T-helper 1 cell treated with Interleukin-12 subunit alpha and Interleukin-12 subunit beta and Interleukin-4 antibody, amounts not matched to agents 30 μg/mL and 1 μg/mL, for 36 hours (primary cell): ENCODE results near the gene NTM.

Experiments
- H3K27ac Mint-ChIP-seq: one replicate; pipeline ENCODE4 v1.8.0; 2021; ENCODE audit warnings: mild to moderate bottlenecking, mixed read lengths
- H3K27me3 Mint-ChIP-seq: one replicate; pipeline ENCODE4 v1.8.0; 2021; ENCODE audit warnings: low read depth, mixed read lengths
- H3K36me3 Mint-ChIP-seq: one replicate; pipeline ENCODE4 v1.8.0; 2021; ENCODE audit warnings: low read depth, mixed read lengths
- H3K4me1 Mint-ChIP-seq: one replicate; pipeline ENCODE4 v1.8.0; 2021; ENCODE audit warnings: low read depth, mixed read lengths
- H3K4me3 Mint-ChIP-seq: one replicate; pipeline ENCODE4 v1.8.0; 2021; ENCODE audit warnings: mild to moderate bottlenecking, moderate library complexity, mixed read lengths
- H3K9me3 Mint-ChIP-seq: one replicate; pipeline ENCODE4 v1.8.0; 2021; ENCODE audit warnings: mixed read lengths

The NTM gene

DNA sequence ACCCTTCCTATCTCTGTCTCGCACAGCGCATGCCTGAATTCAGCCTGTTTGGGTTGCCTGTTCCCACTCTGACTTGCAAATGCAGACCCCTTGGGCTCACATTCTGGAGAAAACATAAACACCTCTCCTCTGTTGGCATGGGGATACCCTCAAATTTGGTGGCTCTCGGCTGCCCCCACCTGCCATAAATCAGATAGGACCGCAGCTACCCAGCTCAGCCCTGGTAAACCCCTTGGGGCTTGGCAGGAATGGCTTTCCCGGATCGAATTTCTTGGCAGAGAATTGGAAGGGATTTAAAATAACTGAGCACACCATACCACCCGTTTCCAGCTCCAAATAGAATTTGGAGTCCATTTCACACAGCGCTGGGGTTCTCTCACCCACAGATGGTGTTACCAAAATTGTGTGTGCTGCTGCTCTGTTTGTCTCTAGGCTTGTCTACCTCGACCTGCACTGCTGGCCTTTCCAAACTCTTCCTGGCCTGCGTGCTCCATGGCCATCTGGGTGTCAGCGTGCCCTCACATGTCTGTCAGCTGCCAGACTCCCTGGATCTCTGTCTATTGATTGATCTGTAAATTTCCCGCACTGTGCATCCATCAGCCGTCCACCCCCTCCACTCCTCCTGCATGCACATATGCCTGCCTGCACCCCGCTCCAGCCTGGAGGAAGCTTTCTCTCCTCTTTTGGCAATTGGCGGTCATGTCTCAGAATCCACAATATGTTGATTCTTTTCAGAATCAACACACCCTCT, 134.0 kb downstream of the NTM start:
- no peaks in the 10 kb centered on the region for H3K36me3 Mint-ChIP-seq
- H3K9me3 Mint-ChIP-seq: no peaks in the 10 kb centered on the region
- H3K27me3 Mint-ChIP-seq: no peaks in the 10 kb centered on the region
- no peaks in the 10 kb centered on the region for H3K4me1 Mint-ChIP-seq
- no peak overlapping the region for H3K4me3 Mint-ChIP-seq
- H3K27ac Mint-ChIP-seq: no peak overlapping the region

DNA sequence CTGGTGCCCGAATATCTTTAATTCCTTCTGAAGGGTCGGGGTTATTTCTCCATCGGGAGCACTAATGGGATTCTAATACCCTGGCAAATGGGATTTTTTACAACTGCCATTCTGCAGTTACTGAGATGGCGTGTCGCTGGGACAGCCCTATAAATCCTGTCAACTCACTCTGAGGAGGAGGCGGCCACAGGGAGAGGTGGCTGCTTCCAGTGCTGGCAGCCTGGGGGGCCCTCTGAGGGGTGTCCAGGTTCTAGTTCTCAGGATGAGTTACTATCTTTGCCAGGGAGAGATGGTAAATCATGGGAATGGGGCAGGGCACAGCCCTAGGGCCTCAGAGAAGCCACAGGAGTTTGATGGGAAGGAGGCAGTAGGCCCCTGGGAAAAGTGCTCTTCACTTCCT, 135.9 kb downstream of the NTM start:
- Mint-ChIP-seq H3K27me3 (no peaks in the 10 kb centered on the region), H3K4me1 (no peaks in the 10 kb centered on the region), H3K4me3 (no peak overlapping the region), H3K9me3 (no peaks in the 10 kb centered on the region), H3K36me3 (no peaks in the 10 kb centered on the region), H3K27ac (no peak overlapping the region)

DNA sequence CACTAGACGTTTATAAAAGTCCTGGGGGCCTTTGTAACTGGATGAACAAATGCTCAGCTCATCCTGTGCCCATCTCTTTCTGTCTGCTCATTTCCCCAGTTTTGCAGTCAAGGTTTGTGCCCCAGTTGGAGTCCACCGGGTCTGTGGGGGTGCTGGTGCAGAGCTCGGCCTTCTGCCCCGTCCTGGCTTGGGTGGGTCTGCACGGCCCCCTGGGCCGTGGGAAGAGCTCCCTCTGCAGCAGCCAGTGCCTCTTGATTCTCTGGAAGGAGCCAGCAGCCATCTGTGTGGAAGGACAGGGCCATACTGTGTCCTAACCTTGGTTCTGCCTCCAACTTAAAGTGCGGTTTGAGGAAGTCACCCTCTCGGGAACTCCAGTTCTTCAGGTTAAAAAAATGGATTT, 140.2 kb downstream of the NTM start:
- H3K9me3 Mint-ChIP-seq: no peaks in the 10 kb centered on the region
- no peaks in the 10 kb centered on the region for H3K4me1 Mint-ChIP-seq
- no peak overlapping the region for H3K27ac Mint-ChIP-seq
- no peaks in the 10 kb centered on the region for H3K27me3 Mint-ChIP-seq
- no peaks in the 10 kb centered on the region for H3K36me3 Mint-ChIP-seq
- H3K4me3 Mint-ChIP-seq: no peak overlapping the region

DNA sequence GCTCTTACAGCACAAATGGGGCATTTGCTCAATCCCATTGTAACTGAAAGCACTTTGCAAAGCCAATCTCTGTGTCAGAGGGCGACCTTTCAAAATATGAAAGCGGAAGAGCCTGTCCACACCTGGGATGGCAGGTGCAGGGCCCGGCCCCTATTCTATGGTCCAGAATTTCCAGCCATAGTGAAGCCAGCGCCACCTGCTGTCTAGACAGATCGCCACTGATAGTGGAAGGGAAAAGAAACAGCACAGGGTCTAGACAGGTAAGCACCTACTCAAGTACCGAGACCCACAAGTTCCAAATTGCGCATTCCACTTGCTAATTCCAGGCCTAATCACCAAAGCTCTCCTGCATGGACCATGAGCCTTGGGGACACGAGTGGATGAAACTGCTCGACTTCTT, 141.4 kb downstream of the NTM start:
- no peaks in the 10 kb centered on the region for H3K4me1 Mint-ChIP-seq

DNA sequence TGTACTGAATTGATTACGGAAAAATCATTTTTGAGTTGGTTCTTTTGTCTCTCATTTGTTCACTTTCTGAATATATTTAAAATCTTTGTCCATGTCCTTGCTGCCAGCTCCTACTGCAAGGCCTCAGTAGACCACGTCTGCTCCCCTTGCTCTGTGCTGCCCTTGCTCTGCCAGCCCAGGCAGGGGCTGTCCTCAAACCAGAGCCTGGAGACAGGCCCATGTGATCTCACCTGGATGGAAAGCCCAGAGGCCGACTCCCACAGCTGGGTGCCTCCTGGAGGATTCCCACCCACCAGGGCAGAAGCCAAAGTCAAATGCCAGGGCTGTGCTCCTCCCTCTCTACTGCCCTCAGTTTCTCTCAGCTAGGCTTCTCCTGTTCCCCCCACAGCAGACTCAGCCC, 141.8 kb downstream of the NTM start:
- H3K36me3 Mint-ChIP-seq: no peaks in the 10 kb centered on the region
- no peaks in the 10 kb centered on the region for H3K27me3 Mint-ChIP-seq
- no peak overlapping the region for H3K4me3 Mint-ChIP-seq
- H3K27ac Mint-ChIP-seq: no peak overlapping the region
- no peaks in the 10 kb centered on the region for H3K9me3 Mint-ChIP-seq
- no peaks in the 10 kb centered on the region for H3K4me1 Mint-ChIP-seq

More for the DNA sequence above, 141.4 kb downstream of the NTM start:
- Mint-ChIP-seq H3K27me3 (no peaks in the 10 kb centered on the region), H3K27ac (no peak overlapping the region), H3K9me3 (no peaks in the 10 kb centered on the region), H3K36me3 (no peaks in the 10 kb centered on the region), H3K4me3 (no peak overlapping the region)

DNA sequence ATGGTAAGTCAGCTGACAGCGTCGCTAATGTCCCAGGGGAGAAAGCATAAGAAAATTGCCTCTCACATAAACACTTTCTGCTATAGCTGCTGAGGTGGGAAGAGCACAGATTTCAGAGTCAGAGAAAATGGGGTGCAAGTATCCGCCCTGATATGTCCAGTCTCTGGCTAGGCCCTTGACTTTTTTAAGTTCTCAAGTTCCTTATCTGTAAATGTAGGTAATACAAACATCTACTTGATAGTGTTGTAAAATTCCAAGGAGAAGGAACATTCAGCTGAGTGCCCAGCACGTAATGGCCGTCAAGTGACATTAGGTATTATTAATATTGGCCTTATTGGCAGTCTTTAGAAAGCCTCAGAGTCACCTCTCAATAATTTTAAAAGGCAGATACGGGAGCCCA, 143.6 kb downstream of the NTM start:
- Mint-ChIP-seq H3K4me3 (no peak overlapping the region), H3K36me3 (no peaks in the 10 kb centered on the region), H3K27ac (no peak overlapping the region), H3K27me3 (no peaks in the 10 kb centered on the region), H3K4me1 (no peaks in the 10 kb centered on the region), H3K9me3 (no peaks in the 10 kb centered on the region)

DNA sequence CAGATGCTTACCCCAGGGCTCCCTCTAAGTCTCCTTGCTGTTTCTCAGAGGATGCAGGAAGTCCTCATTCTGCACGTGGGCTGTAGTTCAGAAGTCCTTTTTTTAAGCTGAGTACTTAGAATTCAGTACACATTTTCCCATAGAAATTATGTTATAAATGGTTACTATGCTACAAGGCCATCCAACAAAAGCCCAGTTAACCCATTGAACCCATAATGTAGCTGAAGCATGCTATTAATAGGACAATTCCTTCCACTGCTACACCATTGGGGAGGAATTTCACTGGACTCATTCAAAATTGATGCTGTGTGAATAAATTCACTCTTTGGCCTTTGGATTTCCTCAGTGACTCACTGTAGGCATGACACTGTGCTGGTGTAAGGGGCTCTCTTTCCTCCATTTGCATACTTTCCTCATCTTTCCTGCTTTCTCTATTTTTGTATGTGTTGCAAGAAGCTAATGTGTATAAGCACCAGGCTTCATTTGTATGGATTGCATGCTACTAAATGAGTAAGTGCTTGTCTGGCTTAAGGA, 148.0 kb downstream of the NTM start:
- H3K4me1 Mint-ChIP-seq: no peaks in the 10 kb centered on the region
- no peaks in the 10 kb centered on the region for H3K36me3 Mint-ChIP-seq
- no peaks in the 10 kb centered on the region for H3K27me3 Mint-ChIP-seq
- H3K4me3 Mint-ChIP-seq: no peak overlapping the region
- peaks cover 3% of the 10 kb centered on the region for H3K9me3 Mint-ChIP-seq
- no peak overlapping the region for H3K27ac Mint-ChIP-seq

DNA sequence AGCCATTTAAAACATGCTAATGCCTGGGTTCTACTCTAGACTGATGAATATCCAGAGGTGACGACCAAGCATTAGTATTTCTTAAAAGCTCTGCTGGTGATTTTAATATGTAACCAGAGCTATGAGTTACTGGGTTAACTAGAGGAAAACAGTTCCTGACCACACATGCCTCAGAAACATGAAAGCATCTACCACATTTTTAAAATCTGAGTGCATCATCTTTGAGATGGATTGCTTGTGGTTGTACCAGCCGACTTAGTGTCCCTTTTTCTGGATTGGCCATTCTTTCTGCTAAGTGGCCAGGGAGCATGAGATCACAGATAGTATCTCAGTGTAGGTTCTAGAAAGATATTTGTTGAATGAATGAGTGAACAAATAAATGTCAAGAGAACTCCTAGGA, 152.4 kb downstream of the NTM start:
- Mint-ChIP-seq H3K27me3 (no peaks in the 10 kb centered on the region), H3K9me3 (peaks cover 3% of the 10 kb centered on the region), H3K4me1 (no peaks in the 10 kb centered on the region), H3K36me3 (no peaks in the 10 kb centered on the region), H3K4me3 (no peak overlapping the region), H3K27ac (no peak overlapping the region)

DNA sequence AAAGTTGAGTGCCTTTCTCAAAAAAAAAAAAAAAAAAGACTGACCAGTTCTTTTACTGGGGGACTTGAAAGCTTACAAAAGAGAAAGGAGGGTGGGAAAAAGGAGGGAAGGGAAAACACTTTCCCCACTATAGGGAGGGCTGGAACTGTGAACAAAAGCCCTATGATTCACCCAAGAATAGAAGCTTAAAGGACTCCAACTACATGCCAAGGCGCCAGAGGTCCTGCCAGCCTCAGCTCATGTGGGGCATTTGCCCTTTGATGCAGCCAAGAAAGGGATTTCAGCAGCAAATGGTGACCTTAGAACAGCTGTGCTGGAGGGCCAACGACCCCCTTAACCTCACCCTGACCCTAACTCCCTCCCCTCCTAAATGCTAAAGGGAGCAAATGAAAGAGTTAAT, 160.0 kb downstream of the NTM start:
- Mint-ChIP-seq H3K4me3 (no peak overlapping the region), H3K36me3 (no peaks in the 10 kb centered on the region), H3K9me3 (no peaks in the 10 kb centered on the region), H3K27ac (no peak overlapping the region), H3K27me3 (no peaks in the 10 kb centered on the region), H3K4me1 (no peaks in the 10 kb centered on the region)

DNA sequence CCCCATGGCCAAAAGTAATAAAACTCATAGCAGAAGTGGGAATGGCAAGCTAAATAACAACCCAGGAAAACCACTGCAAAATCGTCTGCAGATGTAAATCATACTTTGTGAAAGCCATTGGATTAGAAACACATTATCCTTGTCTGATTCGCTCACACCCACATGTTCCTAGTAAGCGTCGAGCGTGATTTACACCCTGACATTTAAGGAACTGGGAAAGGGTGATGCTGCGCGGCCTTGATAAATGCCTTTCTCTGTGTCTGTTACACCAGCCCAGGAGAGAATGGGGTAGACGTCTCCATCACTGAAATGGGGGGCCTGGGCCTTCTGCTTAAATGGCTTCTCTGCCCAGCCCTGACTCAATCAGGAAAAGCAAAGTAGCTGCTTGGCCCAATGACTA, 162.7 kb downstream of the NTM start:
- Mint-ChIP-seq H3K36me3 (no peaks in the 10 kb centered on the region), H3K27ac (no peak overlapping the region), H3K4me3 (no peak overlapping the region), H3K4me1 (no peaks in the 10 kb centered on the region), H3K9me3 (no peaks in the 10 kb centered on the region), H3K27me3 (no peaks in the 10 kb centered on the region)

DNA sequence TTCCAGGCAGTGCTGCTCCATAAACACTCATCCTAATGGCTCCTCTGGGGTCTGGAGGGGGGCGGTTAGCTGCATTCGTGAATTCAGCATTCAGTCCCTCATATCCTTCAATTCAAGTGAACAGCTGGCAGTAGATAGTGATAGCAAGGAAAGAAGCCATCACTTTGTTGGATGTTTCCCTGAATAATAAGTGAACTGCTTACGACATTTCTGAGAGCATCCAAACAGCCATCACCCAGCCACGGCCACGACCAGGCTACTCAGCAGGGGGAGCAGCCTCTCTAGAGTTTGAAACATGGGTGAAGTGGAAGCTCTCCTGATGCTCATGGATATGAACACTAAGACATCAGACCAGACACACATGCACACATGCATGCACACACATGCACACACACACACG, 163.6 kb downstream of the NTM start:
- H3K27me3 Mint-ChIP-seq: no peaks in the 10 kb centered on the region
- no peaks in the 10 kb centered on the region for H3K4me1 Mint-ChIP-seq
- no peak overlapping the region for H3K27ac Mint-ChIP-seq

DNA sequence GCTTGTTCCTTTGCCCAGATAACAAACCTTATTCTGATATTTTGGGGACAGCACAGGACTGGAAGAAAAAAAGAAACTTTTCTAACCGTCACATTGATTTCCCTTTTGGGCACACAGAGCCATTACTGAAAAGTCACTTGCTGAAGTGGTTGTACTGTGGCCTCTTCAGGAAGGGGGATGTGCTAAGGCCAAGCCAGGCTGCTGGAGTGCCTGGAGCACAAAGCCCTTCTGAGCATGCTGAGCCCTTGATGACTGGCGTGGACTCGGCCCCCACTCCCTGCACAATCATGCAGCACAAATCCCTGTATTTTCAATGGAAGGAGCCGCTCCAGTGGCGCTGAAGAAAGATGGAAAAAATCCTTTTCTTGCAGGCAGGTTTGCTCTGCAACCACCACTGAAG, 164.2 kb downstream of the NTM start:
- Mint-ChIP-seq H3K27me3 (no peaks in the 10 kb centered on the region), H3K27ac (no peak overlapping the region), H3K9me3 (no peaks in the 10 kb centered on the region), H3K36me3 (no peaks in the 10 kb centered on the region), H3K4me3 (no peak overlapping the region), H3K4me1 (no peaks in the 10 kb centered on the region)

More for the DNA sequence above, 163.6 kb downstream of the NTM start:
- Mint-ChIP-seq H3K9me3 (no peaks in the 10 kb centered on the region), H3K36me3 (no peaks in the 10 kb centered on the region), H3K4me3 (no peak overlapping the region)

DNA sequence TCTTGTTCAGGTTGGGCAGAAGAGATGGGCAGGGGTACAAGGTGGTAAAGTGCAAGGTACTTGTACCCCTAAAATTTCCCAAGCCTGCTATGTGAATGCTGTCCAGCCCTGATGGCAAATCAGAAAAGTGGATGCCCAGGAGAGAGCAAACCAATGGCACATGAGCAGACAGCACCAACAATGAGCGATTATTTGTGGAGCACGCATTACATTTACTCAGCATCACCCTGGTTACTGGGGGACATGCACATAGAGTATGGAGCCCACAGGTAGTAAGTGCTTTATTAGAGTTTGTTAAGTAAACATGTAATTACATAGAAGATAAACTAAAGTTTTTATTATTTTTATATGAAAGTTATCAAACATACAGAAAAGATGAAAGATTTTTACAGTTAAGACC, 165.7 kb downstream of the NTM start:
- no peaks in the 10 kb centered on the region for H3K27me3 Mint-ChIP-seq
- peaks cover 3% of the 10 kb centered on the region for H3K9me3 Mint-ChIP-seq
- H3K4me3 Mint-ChIP-seq: no peak overlapping the region
- no peaks in the 10 kb centered on the region for H3K4me1 Mint-ChIP-seq
- H3K27ac Mint-ChIP-seq: no peak overlapping the region
- no peaks in the 10 kb centered on the region for H3K36me3 Mint-ChIP-seq

DNA sequence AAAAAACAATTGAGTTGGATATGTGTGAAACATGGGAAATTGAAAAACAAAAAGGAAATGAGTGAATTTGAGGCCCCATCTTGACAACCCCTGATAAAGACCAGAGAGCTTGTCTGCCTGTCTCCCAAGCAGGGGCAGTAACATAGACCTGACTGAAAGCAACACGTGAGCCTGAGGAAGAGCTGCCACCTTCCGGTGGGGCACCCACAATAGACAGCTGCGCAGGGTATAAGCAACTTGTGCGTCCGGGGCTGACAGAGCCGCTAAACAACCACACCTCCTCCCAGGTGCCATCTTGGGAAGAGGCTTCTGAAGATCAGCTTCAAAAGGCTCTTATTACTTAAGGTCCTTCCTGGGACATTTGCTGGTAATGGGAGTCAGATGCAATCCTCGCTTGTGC, 166.8 kb downstream of the NTM start:
- H3K27me3 Mint-ChIP-seq: no peaks in the 10 kb centered on the region
- no peak overlapping the region for H3K4me3 Mint-ChIP-seq
- H3K27ac Mint-ChIP-seq: no peak overlapping the region
- no peaks in the 10 kb centered on the region for H3K4me1 Mint-ChIP-seq
- H3K9me3 Mint-ChIP-seq: peaks cover 3% of the 10 kb centered on the region
- no peaks in the 10 kb centered on the region for H3K36me3 Mint-ChIP-seq

DNA sequence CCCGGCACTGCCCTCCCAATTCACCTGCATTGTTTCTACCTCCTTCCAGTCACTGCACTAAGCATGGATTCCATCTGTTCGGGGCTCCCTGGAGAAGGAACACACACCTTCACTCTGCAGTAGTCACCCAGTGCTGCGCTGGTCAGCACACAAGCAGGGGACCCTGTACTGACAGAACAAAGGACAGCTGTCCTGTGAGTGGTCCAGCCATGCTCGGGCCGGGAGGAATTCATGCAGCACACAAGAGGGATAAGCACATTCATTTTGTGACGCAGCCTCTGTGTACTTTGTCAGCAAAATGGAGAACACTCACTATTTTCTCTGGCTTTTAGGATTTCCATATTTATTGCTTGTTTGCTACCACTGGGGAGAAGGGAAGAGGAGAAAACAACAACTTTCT, 167.3 kb downstream of the NTM start:
- H3K9me3 Mint-ChIP-seq: peaks cover 3% of the 10 kb centered on the region
- no peak overlapping the region for H3K4me3 Mint-ChIP-seq
- no peaks in the 10 kb centered on the region for H3K4me1 Mint-ChIP-seq
- no peaks in the 10 kb centered on the region for H3K36me3 Mint-ChIP-seq
- no peaks in the 10 kb centered on the region for H3K27me3 Mint-ChIP-seq
- H3K27ac Mint-ChIP-seq: no peak overlapping the region

DNA sequence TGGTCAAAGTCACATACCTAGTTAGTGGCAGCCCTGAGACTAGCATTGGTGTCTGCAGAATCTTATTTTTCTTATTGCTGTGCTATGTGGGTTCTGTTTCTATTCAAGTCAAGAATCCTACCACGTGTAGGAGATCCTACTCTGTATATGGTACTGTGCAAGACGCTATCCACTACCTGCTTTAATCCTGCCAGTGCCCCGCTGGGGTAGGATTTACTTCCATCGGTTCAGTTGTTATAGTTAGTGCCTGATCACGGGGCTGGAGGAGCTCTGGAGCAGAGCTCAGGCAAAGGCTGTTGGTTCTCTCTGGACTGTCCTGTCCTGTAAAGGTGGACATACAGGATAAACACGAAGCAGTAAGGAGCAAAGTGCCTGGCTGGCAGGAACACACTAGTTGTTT, 167.9 kb downstream of the NTM start:
- no peak overlapping the region for H3K4me3 Mint-ChIP-seq
- H3K9me3 Mint-ChIP-seq: peaks cover 3% of the 10 kb centered on the region
- H3K27me3 Mint-ChIP-seq: no peaks in the 10 kb centered on the region
- H3K36me3 Mint-ChIP-seq: no peaks in the 10 kb centered on the region
- no peak overlapping the region for H3K27ac Mint-ChIP-seq
- H3K4me1 Mint-ChIP-seq: no peaks in the 10 kb centered on the region
